ENCODE results near the gene TMEM63C. TPM values are rescaled to one million over a fixed set of nuclear protein-coding genes. Genes with fewer than 3 reads are reported as not detected.

Gene TMEM63C
- polyA plus RNA-seq, 1 donor (not counting 4 experiments of a cell fraction or from before 2014, with no cell fraction given) = 0.66 TPM

- H2AFZ ChIP-seq (ENCODE audit: control insufficient read depth, low read length) = no peak overlapping the region
- H3K27me3 ChIP-seq (ENCODE audit: control insufficient read depth, extremely low read depth, insufficient read depth, low read length) = peaks cover 37% of the 10 kb centered on the region
- no peak overlapping the region for H3K4me3 ChIP-seq (ENCODE audit: control insufficient read depth in 2 of 3, extremely low read depth in 1 of 3, insufficient read depth in 2 of 3, low read depth in 1 of 3, low read length in 3 of 3)
- H4K20me1 ChIP-seq (ENCODE audit: control insufficient read depth, extremely low read depth, insufficient read depth, low read length) = peaks cover 2% of the 10 kb centered on the region
- H3K79me2 ChIP-seq (ENCODE audit: control insufficient read depth, insufficient read depth, low read length) = no peaks in the 10 kb centered on the region
- no peaks in the 10 kb centered on the region for H3K9me3 ChIP-seq (ENCODE audit: control insufficient read depth, low read depth, low read length)
- no peaks in the 10 kb centered on the region for H3K9me1 ChIP-seq (ENCODE audit: control insufficient read depth, extremely low read depth, insufficient read depth, low read length)
- no peak overlapping the region for H3K4me2 ChIP-seq (ENCODE audit: control insufficient read depth, extremely low read depth, insufficient read depth, low read depth, low read length)
- H3K9ac ChIP-seq (ENCODE audit: control insufficient read depth, extremely low read depth, insufficient read depth, low read length) = no peak overlapping the region
- no peak overlapping the region for H3K27ac ChIP-seq (ENCODE audit: control insufficient read depth, insufficient read depth, low read length)
- dilution Hi-C loops (cut with MboI; ENCODE audit: extremely low pct_ligation_motif_present, low sequenced_read_pairs) = no loop called here
- no peak for TF ChIP-seq CTCF (optimal IDR thresholded peaks at IDR 0.05 in 1 of 3, IDR thresholded peaks at IDR 0.05 in 1 of 3, conservative IDR thresholded peaks at IDR 0.05 in 1 of 3; ENCODE audit: extremely low read depth in 1 of 3, insufficient read depth in 2 of 3, low read length in 3 of 3)
- TF ChIP-seq EZH2 (IDR thresholded peaks at IDR 0.05; ENCODE audit: low read length) = no peak
- DNase-seq (ENCODE audit: low read depth, low spot score) = no peak
- peaks cover 8% of the 10 kb centered on the region for H3K4me1 ChIP-seq (ENCODE audit: control insufficient read depth, extremely low read depth, insufficient read depth, low read length)
- no peaks in the 10 kb centered on the region for H3K36me3 ChIP-seq (ENCODE audit: control insufficient read depth in 2 of 2, extremely low read depth in 1 of 2, insufficient read depth in 2 of 2, low read length in 2 of 2)
- no peak for FAIRE-seq
Observed at GRCh38 chr14:77266336-77266735, 84.7 kb downstream of the TMEM63C start.

- Histone ChIP-seq H3K27ac (ENCODE audit: control insufficient read depth, insufficient read depth, low read length) (no peak overlapping the region), H3K9me3 (ENCODE audit: control insufficient read depth, low read depth, low read length) (no peaks in the 10 kb centered on the region), H3K4me2 (ENCODE audit: control insufficient read depth, extremely low read depth, insufficient read depth, low read depth, low read length) (no peak overlapping the region), H3K4me1 (ENCODE audit: control insufficient read depth, extremely low read depth, insufficient read depth, low read length) (peaks cover 8% of the 10 kb centered on the region), H3K27me3 (ENCODE audit: control insufficient read depth, extremely low read depth, insufficient read depth, low read length) (peaks cover 41% of the 10 kb centered on the region), H3K79me2 (ENCODE audit: control insufficient read depth, insufficient read depth, low read length) (no peaks in the 10 kb centered on the region), H3K9ac (ENCODE audit: control insufficient read depth, extremely low read depth, insufficient read depth, low read length) (no peak overlapping the region), H4K20me1 (ENCODE audit: control insufficient read depth, extremely low read depth, insufficient read depth, low read length) (peaks cover 2% of the 10 kb centered on the region), H3K4me3 (ENCODE audit: control insufficient read depth in 2 of 3, extremely low read depth in 1 of 3, insufficient read depth in 2 of 3, low read depth in 1 of 3, low read length in 3 of 3) (no peak overlapping the region), H2AFZ (ENCODE audit: control insufficient read depth, low read length) (no peak overlapping the region), H3K9me1 (ENCODE audit: control insufficient read depth, extremely low read depth, insufficient read depth, low read length) (no peaks in the 10 kb centered on the region), H3K36me3 (ENCODE audit: control insufficient read depth in 2 of 2, extremely low read depth in 1 of 2, insufficient read depth in 2 of 2, low read length in 2 of 2) (no peaks in the 10 kb centered on the region)
- FAIRE-seq (no peak), DNase-seq (ENCODE audit: low read depth, low spot score) (no peak)
- dilution Hi-C loops (cut with MboI; ENCODE audit: extremely low pct_ligation_motif_present, low sequenced_read_pairs) = no loop called here
- TF ChIP-seq EZH2 (IDR thresholded peaks at IDR 0.05; ENCODE audit: low read length) (no peak), CTCF (optimal IDR thresholded peaks at IDR 0.05 in 1 of 3, IDR thresholded peaks at IDR 0.05 in 1 of 3, conservative IDR thresholded peaks at IDR 0.05 in 1 of 3; ENCODE audit: extremely low read depth in 1 of 3, insufficient read depth in 2 of 3, low read length in 3 of 3) (no peak)
Observed at GRCh38 chr14:77267937-77268699, 86.5 kb downstream of the TMEM63C start.
